Activated CD8-positive, alpha-beta memory T cell treated with anti-CD3 and anti-CD28 coated beads, Interleukin-2, amount 50 U/mL, for 1 hour (primary cell): ENCODE data around the gene RGS3.

Experiments used
- DNase-seq: peaks from one replicate; pipeline ENCODE4 v3.0.0-alpha.2; 2020; ENCODE audit errors: extremely low read depth

RGS3 gene

GRCh38 chr9:113585555-113585954 is 122.0 kb downstream of the RGS3 start:
- DNase-seq, result no peak

- DNase-seq, result no peak
These were observed 124.0 kb downstream of the RGS3 start for GRCh38 chr9:113587471-113588031.

- no peak for DNase-seq
These were observed 124.8 kb downstream of the RGS3 start for GRCh38 chr9:113588242-113588810.

GRCh38 chr9:113588936-113589335 is 125.4 kb downstream of the RGS3 start:
- DNase-seq, result no peak

- no peak for DNase-seq
These were observed 125.9 kb downstream of the RGS3 start for GRCh38 chr9:113589407-113589806.

- DNase-seq, result no peak
These were observed 126.4 kb downstream of the RGS3 start for GRCh38 chr9:113589890-113590289.

GRCh38 chr9:113590389-113590788 is 126.9 kb downstream of the RGS3 start:
- no peak for DNase-seq

- no peak for DNase-seq
These were observed 127.7 kb downstream of the RGS3 start for GRCh38 chr9:113590991-113591898.

GRCh38 chr9:113591899-113592625 is 128.5 kb downstream of the RGS3 start:
- no peak for DNase-seq

GRCh38 chr9:113592876-113593575 is 129.5 kb downstream of the RGS3 start:
- no peak for DNase-seq

- DNase-seq, result no peak
These were observed 130.3 kb downstream of the RGS3 start for GRCh38 chr9:113593682-113594281.

GRCh38 chr9:113594484-113595299 is 131.2 kb downstream of the RGS3 start:
- no peak for DNase-seq

GRCh38 chr9:113596616-113597320 is 133.2 kb downstream of the RGS3 start:
- no peak for DNase-seq

GRCh38 chr9:113597390-113598241 is 134.1 kb downstream of the RGS3 start:
- no peak for DNase-seq

- DNase-seq, result no peak
These were observed 134.9 kb downstream of the RGS3 start for GRCh38 chr9:113598451-113598850.

- DNase-seq, result no peak
These were observed 135.4 kb downstream of the RGS3 start for GRCh38 chr9:113598883-113599282.

- DNase-seq, result no peak
These were observed 136.1 kb downstream of the RGS3 start for GRCh38 chr9:113599646-113600022.

- DNase-seq, result no peak
These were observed 136.7 kb downstream of the RGS3 start for GRCh38 chr9:113600023-113600823.
